ENCODE measurements around the gene IPO4. TPM values are rescaled to one million over a fixed set of nuclear protein-coding genes. Genes with fewer than 3 reads are reported as not detected.

IPO4 gene
- total and polyA plus RNA-seq, 2 donors (not counting 1 experiment from before 2014, with no cell fraction given): 12.4 to 25.3 TPM

DNA sequence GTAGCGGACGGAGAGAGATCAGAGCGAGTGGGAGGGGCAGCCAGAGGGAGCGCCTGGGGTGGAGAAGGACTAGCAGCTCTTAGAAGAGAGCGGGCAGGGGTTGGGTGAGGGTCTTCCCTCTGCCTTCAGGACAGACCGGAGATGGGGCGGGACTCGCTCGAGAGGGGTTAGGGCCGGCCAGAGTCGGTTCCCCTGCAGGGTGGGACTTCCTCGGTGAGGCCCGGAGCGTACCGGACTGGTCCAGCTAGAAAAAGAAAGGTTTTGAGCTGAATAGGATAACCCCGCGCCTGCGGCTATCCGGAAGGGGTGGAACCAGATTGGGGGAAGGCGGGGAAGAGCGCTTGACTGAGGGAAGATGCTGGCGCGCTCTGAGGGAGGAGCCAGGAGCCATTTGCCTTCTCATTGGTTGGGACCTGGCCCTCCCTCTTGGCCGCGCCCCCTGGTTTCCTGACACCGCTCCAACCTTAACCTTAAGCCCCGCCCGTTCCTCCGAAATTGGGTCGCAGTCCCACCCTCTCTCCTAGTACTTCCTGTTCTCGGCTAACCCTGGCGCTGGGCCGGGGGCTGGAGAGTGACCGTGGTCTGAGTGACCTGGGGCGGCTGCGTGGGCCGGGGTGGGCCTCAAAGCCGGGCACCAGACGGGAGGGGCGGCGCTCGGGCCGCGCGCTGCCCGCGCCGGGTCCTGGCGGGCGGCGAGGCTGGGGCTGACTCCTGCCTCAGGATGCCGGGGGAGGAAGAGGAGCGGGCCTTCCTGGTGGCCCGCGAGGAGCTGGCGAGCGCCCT, 41.4 kb downstream of the IPO4 start, which contains the start of gene RNF31:
RNF31 (plus strand) TSS at position 521 of the 783 bp plus-strand sequence; CDS start at position 722, 201 bp downstream.
- no peaks in the 10 kb centered on the region for H4K20me1 ChIP-seq (ENCODE audit: control insufficient read depth, extremely low read depth, insufficient read depth, low read length)
- H2AFZ ChIP-seq (ENCODE audit: low read length): peak within 1 kb of the TSS; percentile 76
- H3K4me2 ChIP-seq (ENCODE audit: extremely low read depth, insufficient read depth, low read length): peak within 1 kb of the TSS; percentile 87
- H3K9me3 ChIP-seq (ENCODE audit: control insufficient read depth, insufficient read depth, low read depth, low read length): no peaks in the 10 kb centered on the region
- peak; percentile 98 to 99 for DNase-seq (ENCODE audit: low read depth in 2 of 2)
- TF ChIP-seq, protein P1, sequence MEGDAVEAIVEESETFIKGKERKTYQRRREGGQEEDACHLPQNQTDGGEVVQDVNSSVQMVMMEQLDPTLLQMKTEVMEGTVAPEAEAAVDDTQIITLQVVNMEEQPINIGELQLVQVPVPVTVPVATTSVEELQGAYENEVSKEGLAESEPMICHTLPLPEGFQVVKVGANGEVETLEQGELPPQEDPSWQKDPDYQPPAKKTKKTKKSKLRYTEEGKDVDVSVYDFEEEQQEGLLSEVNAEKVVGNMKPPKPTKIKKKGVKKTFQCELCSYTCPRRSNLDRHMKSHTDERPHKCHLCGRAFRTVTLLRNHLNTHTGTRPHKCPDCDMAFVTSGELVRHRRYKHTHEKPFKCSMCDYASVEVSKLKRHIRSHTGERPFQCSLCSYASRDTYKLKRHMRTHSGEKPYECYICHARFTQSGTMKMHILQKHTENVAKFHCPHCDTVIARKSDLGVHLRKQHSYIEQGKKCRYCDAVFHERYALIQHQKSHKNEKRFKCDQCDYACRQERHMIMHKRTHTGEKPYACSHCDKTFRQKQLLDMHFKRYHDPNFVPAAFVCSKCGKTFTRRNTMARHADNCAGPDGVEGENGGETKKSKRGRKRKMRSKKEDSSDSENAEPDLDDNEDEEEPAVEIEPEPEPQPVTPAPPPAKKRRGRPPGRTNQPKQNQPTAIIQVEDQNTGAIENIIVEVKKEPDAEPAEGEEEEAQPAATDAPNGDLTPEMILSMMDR (conservative IDR thresholded peaks at IDR 0.05 in 1 of 2, IDR thresholded peaks at IDR 0.05 in 1 of 2; ENCODE audit: low read depth in 1 of 2, low read length in 2 of 2): no peak
- no peak for TF ChIP-seq EZH2 (IDR thresholded peaks at IDR 0.05; ENCODE audit: low read length, missing control alignments)
- peaks cover 23% of the 10 kb centered on the region for H3K36me3 ChIP-seq (ENCODE audit: control insufficient read depth, insufficient read depth, low read length)
- H3K4me3 ChIP-seq (replicated peaks in 1 of 4; ENCODE audit: control extremely low read depth in 1 of 4, insufficient read depth in 1 of 4, low read depth in 3 of 4, low read length in 4 of 4): peak within 1 kb of the TSS; percentile 87 to 98 (median 94)
- peaks cover 8% of the 10 kb centered on the region for H3K4me1 ChIP-seq (ENCODE audit: control insufficient read depth, extremely low read depth, insufficient read depth, low read length)
- H3K27ac ChIP-seq (ENCODE audit: insufficient read depth, low read length): peak within 1 kb of the TSS; percentile 79
- H3K27me3 ChIP-seq (ENCODE audit: control insufficient read depth, insufficient read depth, low read length): no peaks in the 10 kb centered on the region
- H3K79me2 ChIP-seq (ENCODE audit: control insufficient read depth, insufficient read depth, low read length): peaks cover 32% of the 10 kb centered on the region
- H3K9ac ChIP-seq (ENCODE audit: insufficient read depth, low read length): peak within 1 kb of the TSS; percentile 76

DNA sequence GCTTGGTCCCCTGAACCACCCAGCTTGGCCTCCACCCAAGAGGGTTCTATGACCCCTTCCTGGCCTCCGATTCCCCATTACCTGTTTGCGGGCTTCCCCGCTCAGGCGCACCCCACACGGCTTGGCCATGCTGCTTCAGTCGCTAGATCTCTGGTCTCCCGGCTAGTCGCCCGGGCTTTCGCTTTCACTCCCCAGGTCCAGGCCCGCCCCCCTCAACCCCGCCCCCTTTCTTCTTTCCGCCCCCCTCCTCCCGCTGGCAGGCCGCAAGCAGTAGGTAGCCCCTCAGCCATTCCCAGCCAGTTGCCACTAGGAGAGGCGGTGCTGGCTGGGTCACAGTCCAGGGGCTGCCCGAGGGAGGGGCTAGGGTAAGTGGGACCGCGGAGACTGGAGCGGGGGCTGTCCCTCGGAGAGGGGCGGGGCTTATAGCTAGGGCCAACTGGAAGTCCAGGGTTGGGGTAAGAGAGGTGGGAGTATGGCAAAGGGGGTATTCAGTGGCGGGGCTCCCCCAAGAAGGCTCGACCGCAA, 42.1 kb downstream of the IPO4 start, which contains the start of gene PSME2:
PSME2 (minus strand) TSS at position 158 of the 525 bp plus-strand sequence; CDS start at position 129, 29 bp downstream.
- Histone ChIP-seq H3K4me3 (replicated peaks in 1 of 4; ENCODE audit: control extremely low read depth in 1 of 4, insufficient read depth in 1 of 4, low read depth in 3 of 4, low read length in 4 of 4) (peak within 1 kb of the TSS; percentile 87 to 98 (median 94)), H3K4me1 (ENCODE audit: control insufficient read depth, extremely low read depth, insufficient read depth, low read length) (peaks cover 10% of the 10 kb centered on the region), H3K36me3 (ENCODE audit: control insufficient read depth, insufficient read depth, low read length) (peaks cover 18% of the 10 kb centered on the region), H3K79me2 (ENCODE audit: control insufficient read depth, insufficient read depth, low read length) (peaks cover 32% of the 10 kb centered on the region), H3K4me2 (ENCODE audit: extremely low read depth, insufficient read depth, low read length) (peak within 1 kb of the TSS; percentile 86), H4K20me1 (ENCODE audit: control insufficient read depth, extremely low read depth, insufficient read depth, low read length) (no peaks in the 10 kb centered on the region), H3K27me3 (ENCODE audit: control insufficient read depth, insufficient read depth, low read length) (no peaks in the 10 kb centered on the region), H3K9me3 (ENCODE audit: control insufficient read depth, insufficient read depth, low read depth, low read length) (no peaks in the 10 kb centered on the region), H3K27ac (ENCODE audit: insufficient read depth, low read length) (peak within 1 kb of the TSS; percentile 79), H3K9ac (ENCODE audit: insufficient read depth, low read length) (peak within 1 kb of the TSS; percentile 76), H2AFZ (ENCODE audit: low read length) (peak within 1 kb of the TSS; percentile 76)
- DNase-seq (ENCODE audit: low read depth in 2 of 2): peak; percentile 96 to 98
- TF ChIP-seq EZH2 (IDR thresholded peaks at IDR 0.05; ENCODE audit: low read length, missing control alignments): no peak
- TF ChIP-seq, protein P1 (conservative IDR thresholded peaks at IDR 0.05 in 1 of 2, IDR thresholded peaks at IDR 0.05 in 1 of 2; ENCODE audit: low read depth in 1 of 2, low read length in 2 of 2): no peak

Data from fibroblast of lung (primary cell).